ENCODE results near the gene RAB30. TPM values are rescaled to one million over a fixed set of nuclear protein-coding genes. Genes with fewer than 3 reads are reported as not detected.

Gene RAB30
- polyA plus RNA-seq, 1 experiment: 14.0 TPM

DNA sequence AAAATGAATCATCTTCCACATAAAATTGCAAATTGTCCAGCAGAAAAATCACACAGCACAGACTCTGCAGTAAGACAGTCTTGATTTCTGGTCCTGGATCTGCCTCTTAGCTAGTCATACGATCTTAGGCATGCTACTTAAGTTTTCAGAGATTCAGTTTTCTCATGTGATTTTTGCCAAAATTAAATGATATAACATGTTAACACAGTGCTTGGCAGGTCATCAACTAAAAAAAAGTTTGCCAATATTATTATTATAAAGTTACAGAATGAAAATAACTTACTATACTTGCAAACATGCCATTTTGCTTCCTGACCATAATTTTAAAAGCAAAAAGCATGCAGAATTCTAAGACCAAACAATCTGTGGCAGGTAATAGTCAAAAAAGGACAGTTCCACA, 15.1 kb downstream of the RAB30 start:
- DNase-seq (ENCODE audit: low read depth): no peak
- Histone ChIP-seq H3K27me3 (ENCODE audit: control insufficient read depth, insufficient read depth, low read length) (no peaks in the 10 kb centered on the region), H3K36me3 (ENCODE audit: control insufficient read depth, insufficient read depth, low read length) (no peaks in the 10 kb centered on the region), H3K4me3 (ENCODE audit: low read depth, low read length) (no peak overlapping the region)
- TF ChIP-seq, protein P1, sequence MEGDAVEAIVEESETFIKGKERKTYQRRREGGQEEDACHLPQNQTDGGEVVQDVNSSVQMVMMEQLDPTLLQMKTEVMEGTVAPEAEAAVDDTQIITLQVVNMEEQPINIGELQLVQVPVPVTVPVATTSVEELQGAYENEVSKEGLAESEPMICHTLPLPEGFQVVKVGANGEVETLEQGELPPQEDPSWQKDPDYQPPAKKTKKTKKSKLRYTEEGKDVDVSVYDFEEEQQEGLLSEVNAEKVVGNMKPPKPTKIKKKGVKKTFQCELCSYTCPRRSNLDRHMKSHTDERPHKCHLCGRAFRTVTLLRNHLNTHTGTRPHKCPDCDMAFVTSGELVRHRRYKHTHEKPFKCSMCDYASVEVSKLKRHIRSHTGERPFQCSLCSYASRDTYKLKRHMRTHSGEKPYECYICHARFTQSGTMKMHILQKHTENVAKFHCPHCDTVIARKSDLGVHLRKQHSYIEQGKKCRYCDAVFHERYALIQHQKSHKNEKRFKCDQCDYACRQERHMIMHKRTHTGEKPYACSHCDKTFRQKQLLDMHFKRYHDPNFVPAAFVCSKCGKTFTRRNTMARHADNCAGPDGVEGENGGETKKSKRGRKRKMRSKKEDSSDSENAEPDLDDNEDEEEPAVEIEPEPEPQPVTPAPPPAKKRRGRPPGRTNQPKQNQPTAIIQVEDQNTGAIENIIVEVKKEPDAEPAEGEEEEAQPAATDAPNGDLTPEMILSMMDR (IDR thresholded peaks at IDR 0.05; ENCODE audit: insufficient read depth, low read depth, low read length): no peak
- CTCF ChIA-PET: interaction anchor here (0.7 kb wide), 1 partner anchor 12 kb away, joined by 3 read pairs; no protein-coding TSS in a partner anchor
- POLR2A ChIA-PET: interaction anchor here (0.5 kb wide), 1 partner anchor 15 kb away, joined by 4 read pairs; the partner anchor contains the start of gene RAB30

DNA sequence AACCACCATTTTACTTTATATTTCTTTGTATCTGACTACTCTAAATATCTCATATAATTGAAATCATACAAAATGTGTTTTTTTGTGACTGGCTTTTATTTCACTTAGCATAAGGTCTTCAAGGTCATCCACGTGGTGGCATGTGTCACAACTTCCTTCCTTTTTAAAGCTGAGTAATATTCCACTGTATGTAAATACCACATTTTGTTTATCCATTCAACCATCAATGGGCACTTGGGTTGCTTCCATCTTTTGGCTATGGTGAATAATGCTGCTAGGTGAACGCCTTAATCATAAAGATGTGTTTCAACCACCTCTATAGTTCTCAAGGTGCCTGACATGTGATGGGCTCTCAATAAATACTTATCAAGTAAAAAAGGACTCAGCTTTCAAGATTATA, 15.5 kb downstream of the RAB30 start:
- no peak overlapping the region for H3K4me3 ChIP-seq (ENCODE audit: low read depth, low read length)
- DNase-seq (ENCODE audit: low read depth): no peak
- ChIA-PET POLR2A (interaction anchor here (0.5 kb wide), 1 partner anchor 15 kb away, joined by 4 read pairs; the partner anchor contains the start of gene RAB30), CTCF (no interaction called here)
- H3K36me3 ChIP-seq (ENCODE audit: control insufficient read depth, insufficient read depth, low read length): no peaks in the 10 kb centered on the region
- TF ChIP-seq, protein P1 (IDR thresholded peaks at IDR 0.05; ENCODE audit: insufficient read depth, low read depth, low read length): no peak
- no peaks in the 10 kb centered on the region for H3K27me3 ChIP-seq (ENCODE audit: control insufficient read depth, insufficient read depth, low read length)

DNA sequence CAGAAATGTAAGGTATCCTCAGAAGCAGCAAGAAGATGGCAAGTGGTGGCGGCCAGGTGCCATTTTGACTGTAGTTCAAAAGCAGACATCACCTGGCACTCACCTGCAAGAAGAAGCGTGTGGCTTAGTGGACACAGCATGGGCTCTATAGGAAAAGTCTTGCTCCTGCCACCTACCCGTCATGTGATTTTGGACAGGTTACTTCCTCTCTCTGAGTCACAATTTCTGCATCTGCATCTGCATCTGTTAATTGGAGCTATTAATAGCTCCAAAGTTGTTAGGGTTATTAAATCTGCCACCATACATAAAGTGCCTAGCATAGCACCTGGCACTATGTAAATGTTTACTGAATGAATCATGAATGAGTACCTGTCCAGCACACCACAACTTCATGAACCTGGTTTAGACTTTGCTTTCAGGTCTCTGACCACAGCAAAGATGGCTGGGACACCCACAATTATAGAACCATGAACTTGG, 16.8 kb downstream of the RAB30 start:
- CTCF ChIA-PET: interaction anchor here (2.3 kb wide), 1 partner anchor 8 kb away, joined by 5 read pairs; no protein-coding TSS in a partner anchor

GRCh38 chr11:83054001-83054400, 17.7 kb downstream of the RAB30 start:
- ChIA-PET CTCF (interaction anchor here (2.3 kb wide), 1 partner anchor 9 kb away, joined by 5 read pairs; no protein-coding TSS in a partner anchor), POLR2A (no interaction called here)
- DNase-seq (ENCODE audit: low read depth): no peak
- no peaks in the 10 kb centered on the region for H3K36me3 ChIP-seq (ENCODE audit: control insufficient read depth, insufficient read depth, low read length)
- TF ChIP-seq, protein P1 (IDR thresholded peaks at IDR 0.05; ENCODE audit: insufficient read depth, low read depth, low read length): no peak
- no peaks in the 10 kb centered on the region for H3K27me3 ChIP-seq (ENCODE audit: control insufficient read depth, insufficient read depth, low read length)
- no peak overlapping the region for H3K4me3 ChIP-seq (ENCODE audit: low read depth, low read length)

More for the DNA sequence above, 16.8 kb downstream of the RAB30 start:
- no peaks in the 10 kb centered on the region for H3K27me3 ChIP-seq (ENCODE audit: control insufficient read depth, insufficient read depth, low read length)
- TF ChIP-seq, protein P1 (IDR thresholded peaks at IDR 0.05; ENCODE audit: insufficient read depth, low read depth, low read length): no peak
- no peak for DNase-seq (ENCODE audit: low read depth)
- no peak overlapping the region for H3K4me3 ChIP-seq (ENCODE audit: low read depth, low read length)
- H3K36me3 ChIP-seq (ENCODE audit: control insufficient read depth, insufficient read depth, low read length): no peaks in the 10 kb centered on the region
- POLR2A ChIA-PET: no interaction called here

DNA sequence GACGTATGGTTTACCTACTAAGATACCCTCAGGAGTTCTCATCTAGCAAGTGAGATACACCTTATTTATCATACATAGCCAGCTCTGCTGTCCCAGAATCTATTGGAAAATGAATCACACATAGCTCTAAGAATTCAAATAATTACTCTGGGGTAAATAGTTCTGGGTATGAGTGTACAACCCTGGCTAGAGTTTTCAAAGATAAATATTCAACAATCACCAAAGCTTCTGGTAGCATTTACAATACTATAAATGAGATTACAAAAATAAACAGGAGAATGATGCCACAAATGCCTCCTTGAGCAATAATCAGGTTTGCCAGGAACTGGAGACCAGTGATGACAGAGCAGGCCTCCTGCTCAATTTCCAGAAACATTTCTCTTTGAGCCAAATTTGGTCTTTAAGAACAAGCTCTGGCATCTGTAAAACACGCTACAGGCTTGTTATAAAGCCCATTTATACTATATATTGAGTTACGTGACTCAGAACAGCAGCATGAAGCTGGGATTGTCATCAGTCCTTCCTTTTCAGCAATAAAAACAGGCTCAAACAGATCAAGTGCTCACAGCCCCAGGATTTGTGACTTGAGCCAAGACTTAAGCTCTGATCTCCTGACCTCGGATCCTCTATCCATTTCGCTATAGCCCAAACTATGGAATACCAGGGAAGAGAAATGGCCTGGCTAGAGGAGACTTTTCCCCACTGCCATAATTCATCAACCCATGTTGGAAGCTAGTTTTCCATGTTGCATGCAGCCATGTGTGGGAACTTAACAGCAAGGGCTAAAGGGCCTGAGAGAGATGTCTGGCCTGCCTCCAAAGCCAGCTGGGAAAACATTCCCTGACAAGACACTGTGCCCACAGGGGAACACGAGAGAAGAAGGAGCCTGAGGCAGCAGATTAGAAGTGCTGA, 19.7 kb downstream of the RAB30 start:
- no peak overlapping the region for H3K4me3 ChIP-seq (ENCODE audit: low read depth, low read length)
- TF ChIP-seq, protein P1 (IDR thresholded peaks at IDR 0.05; ENCODE audit: insufficient read depth, low read depth, low read length): no peak
- ChIA-PET CTCF (interaction anchor here (0.6 to 2.3 kb wide), 7 partner anchors 9 to 151 kb away, joined by 3 to 14 read pairs (median 4); partner anchors contain the start of gene DDIAS), POLR2A (interaction anchor here (0.6 to 0.8 kb wide), 3 partner anchors 107 to 172 kb away, joined by 3 to 19 read pairs (median 3); no protein-coding TSS in a partner anchor)
- H3K27me3 ChIP-seq (ENCODE audit: control insufficient read depth, insufficient read depth, low read length): no peaks in the 10 kb centered on the region
- DNase-seq (ENCODE audit: low read depth): peak; percentile 97
- H3K36me3 ChIP-seq (ENCODE audit: control insufficient read depth, insufficient read depth, low read length): no peaks in the 10 kb centered on the region
